Activated naive CD8-positive, alpha-beta T cell treated with anti-CD3 and anti-CD28 coated beads for 36 hours (primary cell): Measurements from ENCODE around the gene ACTR2. TPM values are rescaled to one million over a fixed set of nuclear protein-coding genes. Genes with fewer than 3 reads are reported as not detected.
A peak's percentile ranks its signal among the peaks of the same experiment; 100 is the strongest.
"Not testable (repeated sequence)": the region's sequence is repeated elsewhere in the genome, so short reads cannot be mapped to it uniquely, and the experiment has no call there.

Source experiments
- DNase-seq: peaks from one replicate; pipeline ENCODE4 v3.0.0; 2021
- H3K27ac Mint-ChIP-seq: one replicate; pipeline ENCODE4 v1.8.0; 2022; ENCODE audit warnings: mild to moderate bottlenecking, moderate library complexity, mixed read lengths
- H3K27me3 Mint-ChIP-seq: one replicate; pipeline ENCODE4 v1.8.0; 2022; ENCODE audit warnings: mild to moderate bottlenecking, mixed read lengths
- H3K36me3 Mint-ChIP-seq: one replicate; pipeline ENCODE4 v1.8.0; 2021; ENCODE audit warnings: mild to moderate bottlenecking, mixed read lengths
- H3K4me1 Mint-ChIP-seq: one replicate; pipeline ENCODE4 v1.8.0; 2021; ENCODE audit warnings: mixed read lengths
- H3K4me3 Mint-ChIP-seq: one replicate; pipeline ENCODE4 v1.8.0; 2022; ENCODE audit warnings: mild to moderate bottlenecking, moderate library complexity, mixed read lengths
- H3K9me3 Mint-ChIP-seq: one replicate; pipeline ENCODE4 v1.8.0; 2022; ENCODE audit warnings: mixed read lengths
- total RNA-seq, 2 experiments: library from RNA; stranded (reverse); gene quantifications; one replicate each; pipeline ENCODE4 v1.2.3, GENCODE V29; 2021

Gene ACTR2
- total RNA-seq, 2 experiments from 2014 or later, result 298 to 299 TPM

- no peaks in the 10 kb centered on the region for H3K9me3 Mint-ChIP-seq
- no peak overlapping the region for H3K4me3 Mint-ChIP-seq
- DNase-seq, result no peak
- H3K36me3 Mint-ChIP-seq, result peaks cover 7% of the 10 kb centered on the region
- no peaks in the 10 kb centered on the region for H3K27me3 Mint-ChIP-seq
- H3K4me1 Mint-ChIP-seq, result no peaks in the 10 kb centered on the region
- no peak overlapping the region for H3K27ac Mint-ChIP-seq
These were observed 13.3 kb upstream of the ACTR2 start for GRCh38 chr2:65214361-65214760.

- Mint-ChIP-seq H3K4me3 (no peak overlapping the region), H3K27me3 (no peaks in the 10 kb centered on the region), H3K36me3 (peaks cover 7% of the 10 kb centered on the region), H3K4me1 (no peaks in the 10 kb centered on the region), H3K9me3 (no peaks in the 10 kb centered on the region), H3K27ac (no peak overlapping the region)
- no peak for DNase-seq
These were observed 12.8 kb upstream of the ACTR2 start for GRCh38 chr2:65214843-65215242.

GRCh38 chr2:65215946-65216345 is 11.7 kb upstream of the ACTR2 start:
- Mint-ChIP-seq H3K9me3 (no peaks in the 10 kb centered on the region), H3K27ac (no peak overlapping the region), H3K4me3 (no peak overlapping the region), H3K4me1 (no peaks in the 10 kb centered on the region), H3K36me3 (peaks cover 4% of the 10 kb centered on the region), H3K27me3 (no peaks in the 10 kb centered on the region)
- DNase-seq, result no peak

- no peak overlapping the region for H3K4me3 Mint-ChIP-seq
- no peaks in the 10 kb centered on the region for H3K9me3 Mint-ChIP-seq
- H3K36me3 Mint-ChIP-seq, result peaks cover 4% of the 10 kb centered on the region
- H3K27me3 Mint-ChIP-seq, result no peaks in the 10 kb centered on the region
- peaks cover 1% of the 10 kb centered on the region for H3K4me1 Mint-ChIP-seq
- DNase-seq, result no peak
- H3K27ac Mint-ChIP-seq, result no peak overlapping the region
These were observed 7.0 kb upstream of the ACTR2 start for GRCh38 chr2:65220432-65221131.

GRCh38 chr2:65221275-65221674 is 6.4 kb upstream of the ACTR2 start:
- DNase-seq, H3K9me3 Mint-ChIP-seq, H3K27ac Mint-ChIP-seq, H3K4me3 Mint-ChIP-seq, H3K36me3 Mint-ChIP-seq, H3K27me3 Mint-ChIP-seq, H3K4me1 Mint-ChIP-seq: not testable (repeated sequence)

- Mint-ChIP-seq H3K4me1 (peaks cover 28% of the 10 kb centered on the region), H3K9me3 (no peaks in the 10 kb centered on the region), H3K4me3 (peak overlapping the region; percentile 96), H3K36me3 (peaks cover 20% of the 10 kb centered on the region), H3K27me3 (no peaks in the 10 kb centered on the region), H3K27ac (peak overlapping the region; percentile 98)
- no peak for DNase-seq
These were observed 593 bp upstream of the ACTR2 start for GRCh38 chr2:65227020-65227455.

GRCh38 chr2:65228263-65228750 is 676 bp downstream of the ACTR2 start:
- Mint-ChIP-seq H3K4me1 (peaks cover 38% of the 10 kb centered on the region), H3K27me3 (no peaks in the 10 kb centered on the region), H3K9me3 (no peaks in the 10 kb centered on the region), H3K36me3 (peaks cover 25% of the 10 kb centered on the region), H3K4me3 (peak overlapping the region; percentile 96), H3K27ac (peak overlapping the region; percentile 97)
- peak; percentile 19 for DNase-seq

- H3K27ac Mint-ChIP-seq, result peak overlapping the region; percentile 91
- H3K27me3 Mint-ChIP-seq, result no peaks in the 10 kb centered on the region
- DNase-seq, result no peak
- H3K9me3 Mint-ChIP-seq, result no peaks in the 10 kb centered on the region
- H3K4me3 Mint-ChIP-seq, result no peak overlapping the region
- peaks cover 26% of the 10 kb centered on the region for H3K36me3 Mint-ChIP-seq
- peaks cover 47% of the 10 kb centered on the region for H3K4me1 Mint-ChIP-seq
These were observed 3.5 kb downstream of the ACTR2 start for GRCh38 chr2:65231121-65231520.

- H3K27ac Mint-ChIP-seq, result peak overlapping the region; percentile 91
- H3K36me3 Mint-ChIP-seq, result peaks cover 23% of the 10 kb centered on the region
- peak; percentile 8 for DNase-seq
- H3K4me1 Mint-ChIP-seq, result peaks cover 42% of the 10 kb centered on the region
- no peaks in the 10 kb centered on the region for H3K27me3 Mint-ChIP-seq
- peak overlapping the region; percentile 35 for H3K4me3 Mint-ChIP-seq
- no peaks in the 10 kb centered on the region for H3K9me3 Mint-ChIP-seq
These were observed 4.4 kb downstream of the ACTR2 start for GRCh38 chr2:65231892-65232477.

- no peak for DNase-seq
- peak overlapping the region; percentile 91 for H3K27ac Mint-ChIP-seq
- peak overlapping the region; percentile 35 for H3K4me3 Mint-ChIP-seq
- peaks cover 23% of the 10 kb centered on the region for H3K36me3 Mint-ChIP-seq
- H3K9me3 Mint-ChIP-seq, result no peaks in the 10 kb centered on the region
- no peaks in the 10 kb centered on the region for H3K27me3 Mint-ChIP-seq
- H3K4me1 Mint-ChIP-seq, result peaks cover 42% of the 10 kb centered on the region
These were observed 5.0 kb downstream of the ACTR2 start for GRCh38 chr2:65232636-65233035.

- no peak overlapping the region for H3K27ac Mint-ChIP-seq
- peaks cover 6% of the 10 kb centered on the region for H3K36me3 Mint-ChIP-seq
- H3K9me3 Mint-ChIP-seq, result no peaks in the 10 kb centered on the region
- no peak for DNase-seq
- H3K4me1 Mint-ChIP-seq, result peaks cover 14% of the 10 kb centered on the region
- no peak overlapping the region for H3K4me3 Mint-ChIP-seq
- H3K27me3 Mint-ChIP-seq, result no peaks in the 10 kb centered on the region
These were observed 13.0 kb downstream of the ACTR2 start for GRCh38 chr2:65240657-65241056.

- peaks cover 15% of the 10 kb centered on the region for H3K4me1 Mint-ChIP-seq
- not testable (repeated sequence) for H3K27me3 Mint-ChIP-seq, H3K4me3 Mint-ChIP-seq, DNase-seq, H3K9me3 Mint-ChIP-seq, H3K27ac Mint-ChIP-seq
- H3K36me3 Mint-ChIP-seq, result peaks cover 13% of the 10 kb centered on the region
These were observed 16.8 kb downstream of the ACTR2 start for GRCh38 chr2:65244452-65244851.

- Mint-ChIP-seq H3K4me3 (no peak overlapping the region), H3K36me3 (peaks cover 16% of the 10 kb centered on the region), H3K27ac (no peak overlapping the region), H3K27me3 (no peaks in the 10 kb centered on the region), H3K4me1 (peaks cover 9% of the 10 kb centered on the region), H3K9me3 (no peaks in the 10 kb centered on the region)
- DNase-seq, result no peak
These were observed 25.0 kb downstream of the ACTR2 start for GRCh38 chr2:65252640-65253039.

- no peak for DNase-seq
- no peaks in the 10 kb centered on the region for H3K9me3 Mint-ChIP-seq
- peaks cover 16% of the 10 kb centered on the region for H3K36me3 Mint-ChIP-seq
- H3K27ac Mint-ChIP-seq, result no peak overlapping the region
- H3K4me3 Mint-ChIP-seq, result no peak overlapping the region
- H3K4me1 Mint-ChIP-seq, result peaks cover 20% of the 10 kb centered on the region
- no peaks in the 10 kb centered on the region for H3K27me3 Mint-ChIP-seq
These were observed 27.7 kb downstream of the ACTR2 start for GRCh38 chr2:65255356-65255755.

GRCh38 chr2:65256054-65256453 is 28.4 kb downstream of the ACTR2 start:
- Mint-ChIP-seq H3K4me3 (no peak overlapping the region), H3K27me3 (no peaks in the 10 kb centered on the region), H3K36me3 (peaks cover 16% of the 10 kb centered on the region), H3K27ac (no peak overlapping the region), H3K4me1 (peaks cover 20% of the 10 kb centered on the region), H3K9me3 (no peaks in the 10 kb centered on the region)
- DNase-seq, result no peak

GRCh38 chr2:65257866-65258265 is 30.2 kb downstream of the ACTR2 start:
- H3K27me3 Mint-ChIP-seq, DNase-seq, H3K27ac Mint-ChIP-seq, H3K4me3 Mint-ChIP-seq, H3K9me3 Mint-ChIP-seq: not testable (repeated sequence)
- Mint-ChIP-seq H3K36me3 (peaks cover 15% of the 10 kb centered on the region), H3K4me1 (peaks cover 20% of the 10 kb centered on the region)
